ENCODE results near the gene ZRANB3.
A peak's percentile ranks its signal among the peaks of the same experiment; 100 is the strongest.
"Not testable (repeated sequence)": the region's sequence is repeated elsewhere in the genome, so short reads cannot be mapped to it uniquely, and the experiment has no call there.

Gene ZRANB3

GRCh38 chr2:135530313-135531230 is at the start of gene ZRANB3:
TSS of gene ZRANB3 (minus strand) at chr2:135531218.
- DNase-seq (ENCODE audit: low read depth, low spot score) = peak; percentile 90

- no peak for DNase-seq (ENCODE audit: low read depth, low spot score)
These were observed 42.6 kb upstream of the ZRANB3 start for GRCh38 chr2:135573620-135574019.

DNA sequence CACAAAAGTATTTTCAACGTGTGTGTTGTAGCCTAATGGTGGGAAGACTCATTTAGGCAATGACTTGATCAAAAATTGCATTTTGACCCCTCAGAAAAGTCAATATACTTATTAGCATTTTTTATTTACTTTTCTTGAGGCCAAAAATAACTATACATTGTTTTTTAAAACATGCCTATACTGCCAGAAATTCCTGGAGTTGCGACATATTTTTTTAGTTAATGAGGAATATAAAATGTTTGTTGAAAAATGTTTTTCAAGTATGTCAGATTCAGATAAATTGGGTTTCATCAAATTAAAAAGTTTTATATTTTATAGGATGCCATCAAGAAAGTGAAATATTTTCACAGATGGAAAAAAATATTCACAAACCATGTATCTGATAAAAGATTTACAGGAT is 39.9 kb upstream of the ZRANB3 start:
- DNase-seq (ENCODE audit: low read depth, low spot score) = no peak

DNA sequence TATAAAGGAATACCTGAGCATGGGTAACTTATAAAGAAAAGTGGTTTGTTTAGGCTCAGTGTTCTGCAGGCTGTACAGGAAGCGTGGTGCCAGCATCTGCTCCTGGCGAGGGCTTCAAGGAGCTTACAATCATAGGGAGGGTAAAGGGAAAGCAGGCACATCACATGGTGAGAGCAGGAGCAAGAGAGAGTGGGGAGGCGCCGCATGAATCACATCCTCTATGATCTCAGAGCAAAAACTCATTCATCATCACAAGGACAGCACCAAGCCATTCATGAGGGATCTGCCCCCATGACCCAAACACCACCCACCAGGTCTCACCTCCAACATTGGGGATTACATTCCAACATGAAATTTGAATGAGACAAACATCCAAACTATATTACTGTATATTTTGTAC is 32.8 kb upstream of the ZRANB3 start:
- DNase-seq (ENCODE audit: low read depth, low spot score) = no peak

DNA sequence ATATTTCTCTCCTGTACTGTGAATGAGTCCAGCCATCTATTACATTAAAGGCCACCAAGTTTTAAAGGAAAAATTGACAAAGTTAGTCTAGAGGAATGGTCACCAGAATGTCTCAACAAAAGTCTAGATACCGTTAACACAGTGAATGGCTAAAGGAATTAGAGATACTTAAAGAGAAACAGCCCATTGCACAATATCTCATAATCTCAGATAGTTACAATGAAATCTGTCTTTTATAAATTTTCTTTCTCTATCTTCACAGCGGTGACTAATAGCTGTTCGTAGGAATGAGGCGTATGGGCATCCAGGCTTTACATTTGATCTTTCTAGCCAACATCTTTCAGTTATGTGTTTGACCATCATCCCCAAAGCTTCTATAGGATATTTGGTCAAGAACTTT is 30.9 kb upstream of the ZRANB3 start:
- no peak for DNase-seq (ENCODE audit: low read depth, low spot score)

GRCh38 chr2:135557530-135557929 is 26.5 kb upstream of the ZRANB3 start:
- DNase-seq (ENCODE audit: low read depth, low spot score) = no peak

DNA sequence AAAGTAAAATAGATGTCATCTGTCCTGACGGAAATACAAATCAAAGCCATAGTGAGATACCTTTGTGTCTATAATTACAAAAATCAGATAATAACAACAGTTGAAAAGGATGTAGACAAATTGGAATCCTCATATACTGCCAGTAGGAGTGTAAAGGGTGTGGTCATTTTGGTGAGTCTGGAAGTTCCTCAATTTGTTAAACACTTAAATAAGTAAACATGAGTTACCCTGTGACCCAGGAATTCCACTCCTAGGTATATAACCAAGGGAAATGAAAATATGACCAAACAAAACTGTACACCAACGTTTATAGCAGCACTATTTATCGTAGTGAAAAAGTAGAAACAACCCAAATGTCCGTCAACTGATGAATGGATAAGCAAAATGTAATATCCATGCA is 24.3 kb upstream of the ZRANB3 start:
- no peak for DNase-seq (ENCODE audit: low read depth, low spot score)

DNA sequence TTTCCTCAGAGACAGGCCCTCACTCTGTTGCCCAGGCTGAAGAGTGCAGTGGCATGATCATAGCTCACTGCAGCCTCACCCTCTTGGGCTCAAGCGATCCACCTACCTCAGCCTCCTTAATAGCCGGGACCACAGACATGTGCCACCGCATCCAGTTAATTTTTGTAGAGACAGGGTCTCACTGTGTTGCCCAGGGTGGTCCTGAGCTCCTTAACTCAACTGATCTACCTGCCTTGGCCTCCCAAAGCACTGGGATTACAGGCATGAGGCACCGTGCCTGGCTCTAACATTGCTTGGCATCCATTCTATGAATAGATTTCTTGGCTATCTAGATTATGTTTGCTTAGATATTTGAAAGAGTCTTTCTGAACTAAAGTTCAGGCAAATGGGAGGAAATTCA is 21.9 kb upstream of the ZRANB3 start:
- DNase-seq (ENCODE audit: low read depth, low spot score) = no peak

GRCh38 chr2:135551356-135551755 is 20.3 kb upstream of the ZRANB3 start:
- DNase-seq (ENCODE audit: low read depth, low spot score) = no peak

DNA sequence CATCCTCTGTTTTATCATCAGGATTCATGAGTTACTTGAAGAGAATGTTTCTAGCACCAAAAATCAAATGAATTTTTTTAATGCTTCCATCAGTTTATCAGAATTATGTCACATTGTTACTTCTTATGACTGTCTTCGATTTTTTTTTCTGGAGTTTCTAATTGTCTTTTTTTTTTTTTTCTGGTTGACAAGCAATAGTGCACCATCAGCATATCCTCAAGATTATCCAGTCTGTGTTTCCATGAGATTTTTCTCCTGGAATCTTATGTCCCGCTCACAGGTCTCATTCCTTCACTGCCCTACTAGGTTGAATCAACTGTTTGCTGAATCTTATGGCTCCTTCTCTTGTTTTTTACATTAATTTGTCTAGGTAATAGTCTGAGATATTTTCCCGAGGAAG is 16.3 kb upstream of the ZRANB3 start:
- DNase-seq (ENCODE audit: low read depth, low spot score) = no peak

GRCh38 chr2:135546436-135546835 is 15.4 kb upstream of the ZRANB3 start:
- DNase-seq (ENCODE audit: low read depth, low spot score) = no peak

- DNase-seq (ENCODE audit: low read depth, low spot score) = not testable (repeated sequence)
These were observed 2.5 kb upstream of the ZRANB3 start for GRCh38 chr2:135533545-135533944.

DNA sequence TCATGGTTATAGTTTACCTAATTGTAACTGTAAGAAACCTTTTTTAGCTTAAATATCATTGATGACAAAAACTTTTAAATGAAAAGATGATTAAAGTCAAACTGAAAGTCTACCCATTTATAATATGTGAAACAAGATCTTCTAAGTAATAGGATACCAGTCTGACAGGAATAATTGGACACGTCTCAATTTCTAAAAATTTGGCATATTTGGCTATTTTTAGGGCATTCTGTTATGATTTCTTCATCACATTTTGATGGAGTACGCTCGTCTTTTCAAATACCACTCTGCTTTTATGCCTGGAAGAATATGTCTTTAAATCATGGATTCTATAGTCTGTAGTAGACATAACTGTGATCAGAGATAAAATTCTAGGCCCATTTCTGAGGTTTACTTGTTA is 1.6 kb upstream of the ZRANB3 start:
- no peak for DNase-seq (ENCODE audit: low read depth, low spot score)

DNA sequence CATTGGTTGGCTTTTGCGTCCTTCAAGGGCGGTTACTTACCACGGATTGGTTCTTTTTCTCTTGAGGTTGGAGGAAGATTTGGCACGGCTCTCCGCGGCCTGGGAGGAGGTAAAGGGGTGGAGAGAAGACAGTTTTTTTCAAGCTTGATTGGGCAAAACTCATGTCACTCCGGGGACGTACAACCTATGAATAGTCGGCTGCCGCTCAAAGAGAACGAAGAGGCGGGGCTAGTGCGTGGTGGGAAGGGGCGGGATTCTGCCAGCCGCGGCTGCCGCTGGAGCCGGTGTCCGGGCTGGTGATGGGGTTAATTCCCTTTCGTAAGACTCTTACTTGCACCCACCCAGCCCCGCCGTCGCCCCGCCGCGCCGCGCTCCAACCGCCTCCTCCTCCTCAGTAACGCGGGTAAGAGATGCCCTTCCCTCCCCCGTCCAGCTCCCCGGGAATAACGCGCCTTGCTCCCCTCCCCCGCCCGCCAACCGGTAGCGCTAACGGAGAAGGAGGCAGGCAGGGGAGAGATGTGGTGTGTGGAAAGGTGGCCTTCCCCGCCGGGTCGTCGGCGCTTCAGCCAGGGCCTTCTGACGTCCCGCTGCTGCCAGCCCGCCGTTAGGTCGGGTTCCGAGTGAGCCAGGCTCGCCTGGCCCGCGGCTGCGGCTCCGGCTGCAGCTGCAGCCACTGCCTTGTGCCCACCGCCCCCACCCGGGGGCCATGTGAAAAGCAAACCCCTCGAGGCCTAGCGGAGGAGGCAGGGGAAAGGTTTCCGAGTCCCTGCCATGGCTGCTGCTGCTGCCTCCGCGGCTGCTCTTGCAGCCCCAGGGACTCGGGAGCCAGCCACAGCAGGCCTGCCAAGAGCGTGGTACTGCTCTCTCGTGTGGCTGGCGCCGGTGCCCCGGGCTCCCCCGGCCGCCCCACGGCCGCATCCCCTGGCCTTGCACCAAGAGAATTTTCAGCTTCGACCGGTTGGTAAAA is 496 bp upstream of the ZRANB3 start, which contains the start of gene R3HDM1:
Gene R3HDM1 (plus strand): TSS at position 254 of the 967 bp plus-strand sequence. CDS start 73,362 bp downstream, outside the sequence.
- DNase-seq (ENCODE audit: low read depth, low spot score) = peak; percentile 91

DNA sequence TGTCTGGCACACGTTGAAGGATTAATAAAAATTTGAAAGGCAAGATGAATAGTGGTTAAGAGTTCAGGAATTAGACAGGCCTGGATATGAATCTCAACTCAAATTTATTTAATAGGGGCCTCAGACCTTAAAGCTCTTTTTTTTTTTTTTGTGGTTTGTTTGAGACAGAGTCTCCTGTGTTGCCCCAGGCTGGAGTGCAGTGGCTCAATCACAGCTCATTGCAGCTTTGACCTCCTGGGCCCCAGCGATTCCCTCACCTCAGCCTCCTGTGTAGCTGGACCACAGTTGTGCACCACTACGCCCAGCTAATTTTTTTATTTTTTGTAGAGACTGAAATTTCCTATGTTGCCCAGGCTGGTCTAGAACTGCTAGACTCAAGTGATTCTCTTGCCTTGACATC is 3.0 kb downstream of the ZRANB3 start:
- no peak for DNase-seq (ENCODE audit: low read depth, low spot score)

GRCh38 chr2:135525786-135526185 is 5.2 kb downstream of the ZRANB3 start:
- no peak for DNase-seq (ENCODE audit: low read depth, low spot score)

- no peak for DNase-seq (ENCODE audit: low read depth, low spot score)
These were observed 18.9 kb downstream of the ZRANB3 start for GRCh38 chr2:135512099-135512498.

GRCh38 chr2:135510577-135510976 is 20.4 kb downstream of the ZRANB3 start:
- no peak for DNase-seq (ENCODE audit: low read depth, low spot score)

- DNase-seq (ENCODE audit: low read depth, low spot score) = no peak
These were observed 26.2 kb downstream of the ZRANB3 start for GRCh38 chr2:135504811-135505210.

- DNase-seq (ENCODE audit: low read depth, low spot score) = not testable (repeated sequence)
These were observed 32.4 kb downstream of the ZRANB3 start for GRCh38 chr2:135498588-135498987.

- DNase-seq (ENCODE audit: low read depth, low spot score) = no peak
These were observed 36.1 kb downstream of the ZRANB3 start for GRCh38 chr2:135494917-135495316.

- no peak for DNase-seq (ENCODE audit: low read depth, low spot score)
These were observed 36.5 kb downstream of the ZRANB3 start for GRCh38 chr2:135494503-135494902.

Measured in activated CD4-positive, CD25-positive, alpha-beta regulatory T cell treated with anti-CD3 and anti-CD28 coated beads, Interleukin-2, amount 50 U/mL, for 16 hours (primary cell).